Head of caudate nucleus (tissue), 42 donors: ENCODE data around the gene ELF4.
A peak's percentile ranks its signal among the peaks of the same experiment; 100 is the strongest.

Experiments
- DNase-seq, 42 donors: peaks; one replicate each; pipeline versions ENCODE4 v3.0.0 to v3.0.0-alpha.2; 2020 to 2021; ENCODE audit warnings: mixed read lengths in 7 of 42
- intact Hi-C: fragments of 100-400 bp; cut with DNase I; formaldehyde crosslinking; loops from one replicate; pipeline ENCODE4 v1.15.0; 2022

Gene ELF4

DNA sequence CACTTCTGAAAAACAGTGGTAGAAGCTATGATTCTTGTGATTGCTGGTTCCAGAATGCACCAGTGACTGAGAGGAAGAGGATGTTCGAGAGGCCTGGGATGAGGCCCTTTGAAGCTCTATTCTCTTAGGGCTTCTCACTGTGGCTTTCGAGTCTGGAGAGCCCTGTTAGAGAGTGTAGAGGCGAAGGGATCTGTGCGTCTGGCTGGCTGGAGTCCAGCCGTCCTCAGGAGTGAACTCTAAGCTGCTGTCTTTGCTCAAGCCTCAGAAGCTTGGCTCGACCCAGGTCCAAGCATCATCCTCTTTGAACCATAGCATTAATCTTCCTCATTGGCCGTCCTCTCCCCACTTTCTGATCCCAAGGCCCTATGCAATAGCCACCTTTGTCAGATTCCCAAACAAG is 51.6 kb downstream of the ELF4 start:
- DNase-seq = no peak
- intact Hi-C loops = loop anchor here (2.0 to 5.0 kb wide), 2 partner anchors 132 to 451 kb away; no protein-coding TSS in a partner anchor

DNA sequence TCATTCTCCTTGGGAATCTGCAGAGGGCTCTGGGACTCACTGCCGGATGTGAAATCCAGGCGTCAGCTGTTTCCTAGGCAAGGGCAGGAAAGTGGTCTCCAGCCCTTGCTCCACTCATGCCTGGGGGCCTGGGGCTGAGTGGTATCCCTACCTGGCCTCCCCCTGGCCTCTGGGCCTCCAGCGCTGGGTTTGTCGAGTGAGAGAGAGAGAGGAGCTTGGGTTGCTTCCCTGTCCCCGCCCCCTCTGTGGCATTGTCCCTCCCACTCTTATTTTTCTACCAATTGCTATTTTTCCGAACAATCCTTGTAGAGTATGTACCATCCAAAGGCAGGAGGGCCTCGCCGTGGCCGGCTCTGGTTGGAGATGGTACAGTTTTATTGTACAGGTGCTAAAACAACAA is 53.1 kb downstream of the ELF4 start:
- DNase-seq = peak in 12 of 42 donors; percentile 3 to 48 (median 16)
- intact Hi-C loops = loop anchor here (5.0 kb wide), 1 partner anchor 450 kb away; no protein-coding TSS in a partner anchor

- no peak for DNase-seq
- intact Hi-C loops = loop anchor here (5.0 kb wide), 1 partner anchor 449 kb away; no protein-coding TSS in a partner anchor
Observed at GRCh38 chrX:130055899-130056298, 54.4 kb downstream of the ELF4 start.

GRCh38 chrX:130055103-130055502 is 55.2 kb downstream of the ELF4 start:
- intact Hi-C loops = loop anchor here (5.0 kb wide), 1 partner anchor 448 kb away; no protein-coding TSS in a partner anchor
- no peak for DNase-seq

DNA sequence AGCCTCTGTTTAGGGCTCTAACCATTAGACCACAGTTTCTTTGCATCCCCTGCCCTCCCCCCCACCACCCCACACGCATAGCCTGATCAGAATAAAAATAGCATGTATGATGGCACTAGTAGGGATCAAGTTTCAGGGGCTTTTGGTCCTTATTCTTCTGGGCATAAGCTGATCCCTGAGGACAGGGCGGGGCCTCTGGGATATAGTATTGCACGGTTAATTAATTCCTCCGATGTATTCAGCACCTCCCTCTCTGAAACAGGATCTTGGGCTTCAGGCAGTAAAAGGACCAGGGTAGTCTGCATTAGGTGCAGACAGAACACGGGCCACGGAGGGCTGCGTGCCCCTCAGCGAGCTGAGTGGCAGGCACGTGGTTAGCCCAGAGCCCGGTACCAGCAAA is 57.1 kb downstream of the ELF4 start:
- DNase-seq = no peak
- intact Hi-C loops = no loop called here

DNA sequence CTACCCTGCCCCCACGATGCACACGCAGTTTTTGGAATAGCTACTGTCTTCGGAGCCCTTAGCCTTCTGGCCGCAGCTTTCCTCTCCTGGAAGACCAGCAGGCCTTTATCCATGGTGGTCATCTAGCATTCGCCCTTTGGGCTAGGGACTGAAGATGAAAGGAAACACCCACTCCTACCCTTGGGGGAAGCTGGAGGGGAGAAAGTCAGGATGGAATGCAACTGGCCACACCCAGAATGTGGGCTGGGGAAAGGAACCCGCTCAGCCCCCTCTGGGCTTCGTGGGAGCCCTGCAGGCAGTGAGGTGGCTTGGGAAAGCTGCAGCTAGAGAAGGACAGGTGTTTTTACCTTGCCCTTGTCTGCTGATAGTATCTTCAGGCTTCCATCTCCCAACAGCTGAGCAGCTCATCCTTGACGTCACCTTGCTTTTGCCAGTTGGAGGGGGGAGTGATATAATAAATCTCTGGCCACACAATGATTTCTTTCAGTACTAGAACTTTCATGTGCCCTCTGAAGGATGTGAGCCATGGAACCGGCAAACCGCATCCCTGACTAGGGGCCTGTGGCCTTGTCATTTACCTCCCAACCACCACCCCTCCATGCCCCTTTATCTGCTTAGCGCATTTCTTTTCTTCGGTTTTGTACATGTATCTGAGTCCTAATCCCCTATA is 59.0 kb downstream of the ELF4 start:
- intact Hi-C loops = no loop called here
- DNase-seq = no peak

GRCh38 chrX:130049821-130050220 is 60.5 kb downstream of the ELF4 start:
- intact Hi-C loops = no loop called here

GRCh38 chrX:130048686-130049222 is 61.5 kb downstream of the ELF4 start:
- intact Hi-C loops = no loop called here
- no peak for DNase-seq

More at GRCh38 chrX:130049821-130050220, 60.5 kb downstream of the ELF4 start:
- no peak for DNase-seq

- intact Hi-C loops = no loop called here
- DNase-seq = no peak
Observed at GRCh38 chrX:130047416-130047815, 62.9 kb downstream of the ELF4 start.

- DNase-seq = no peak
- intact Hi-C loops = no loop called here
Observed at GRCh38 chrX:130039847-130040246, 70.5 kb downstream of the ELF4 start.

DNA sequence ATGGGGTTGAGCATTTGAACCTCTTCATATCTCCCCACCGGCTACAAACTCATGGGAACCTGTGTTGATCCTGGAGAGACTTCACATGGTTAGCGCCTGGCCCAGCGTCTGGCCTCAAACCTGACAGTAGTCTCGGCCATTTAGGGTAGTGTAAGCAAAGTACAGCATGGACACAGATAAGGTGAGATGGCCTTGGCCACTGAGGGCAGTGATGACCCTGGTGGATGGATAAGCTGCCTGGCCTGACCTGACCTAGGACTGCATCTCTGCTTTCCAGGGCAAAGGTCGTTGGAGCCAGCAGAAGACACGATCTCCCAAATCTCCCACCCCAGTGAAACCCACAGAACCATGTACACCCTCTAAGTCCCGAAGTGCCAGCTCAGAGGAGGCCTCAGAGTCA is 76.1 kb downstream of the ELF4 start:
- intact Hi-C loops = no loop called here
- DNase-seq = no peak

DNA sequence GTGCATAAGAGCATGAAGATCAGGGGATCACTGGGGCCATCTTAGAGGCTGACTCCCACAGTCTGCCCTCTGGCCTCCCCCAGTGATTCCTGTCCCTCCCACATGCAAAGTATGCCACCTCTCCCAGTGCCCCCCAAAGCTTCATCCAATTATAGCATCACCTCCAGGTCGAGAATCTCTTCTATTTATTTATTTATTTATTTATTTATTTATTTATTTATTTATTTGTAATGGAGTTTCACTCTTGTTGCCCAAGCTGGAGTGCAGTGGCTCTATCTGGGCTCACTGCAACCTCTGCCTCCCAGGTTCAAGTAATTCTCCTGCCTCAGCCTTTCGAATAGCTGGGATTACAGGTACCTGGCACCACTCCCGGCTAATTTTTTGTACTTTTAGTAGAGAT is 77.7 kb downstream of the ELF4 start:
- intact Hi-C loops = no loop called here
- no peak for DNase-seq

DNA sequence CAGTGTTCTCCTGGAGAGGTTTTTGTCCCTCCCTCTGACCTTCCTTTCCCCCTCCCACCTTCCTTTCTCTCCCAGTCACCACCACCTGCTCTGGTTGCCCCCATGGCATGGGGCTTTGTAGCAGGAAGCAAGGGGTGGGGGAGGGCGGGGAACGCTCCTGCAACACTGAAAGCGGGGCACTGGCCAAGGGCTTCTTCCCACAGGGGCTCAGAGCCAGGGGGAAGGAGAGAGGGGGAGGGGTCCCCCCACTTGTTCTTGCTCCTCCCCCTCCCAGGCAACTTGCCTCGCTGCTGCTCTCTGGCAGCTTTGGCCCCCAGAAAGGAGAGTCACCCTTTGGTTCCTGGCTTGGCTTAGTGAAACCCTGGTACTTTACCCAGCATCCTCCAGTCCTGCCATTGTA is 79.5 kb downstream of the ELF4 start:
- intact Hi-C loops = no loop called here
- peak in 19 of 42 donors; percentile 2 to 47 (median 23) for DNase-seq

DNA sequence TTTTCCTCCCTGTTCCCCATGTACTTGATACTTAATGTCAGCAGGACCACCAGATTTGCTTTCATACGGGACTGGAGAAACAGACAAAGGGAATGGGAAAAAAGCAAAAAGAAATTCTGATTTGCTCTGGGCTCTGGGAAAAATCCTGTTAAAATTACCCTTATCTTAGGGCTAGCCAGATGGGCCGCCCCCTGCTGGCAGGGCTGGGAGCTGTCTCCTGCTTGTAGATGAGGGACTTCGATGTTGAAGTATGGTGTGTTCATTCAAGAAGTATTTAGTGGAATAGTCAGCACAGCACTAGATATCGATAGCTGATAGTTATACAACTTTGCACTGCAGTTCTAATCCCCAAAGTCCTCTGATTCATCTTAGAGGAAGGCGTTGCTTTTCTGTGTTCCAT is 82.1 kb downstream of the ELF4 start:
- peak in 35 of 42 donors; percentile 10 to 76 (median 41) for DNase-seq
- intact Hi-C loops = no loop called here

GRCh38 chrX:130027569-130027968 is 82.7 kb downstream of the ELF4 start:
- intact Hi-C loops = no loop called here
- DNase-seq = no peak

GRCh38 chrX:130025256-130025655 is 85.0 kb downstream of the ELF4 start:
- DNase-seq = no peak
- intact Hi-C loops = no loop called here

GRCh38 chrX:130024127-130024526 is 86.2 kb downstream of the ELF4 start:
- DNase-seq = peak in 33 of 42 donors; percentile 6 to 62 (median 28)

DNA sequence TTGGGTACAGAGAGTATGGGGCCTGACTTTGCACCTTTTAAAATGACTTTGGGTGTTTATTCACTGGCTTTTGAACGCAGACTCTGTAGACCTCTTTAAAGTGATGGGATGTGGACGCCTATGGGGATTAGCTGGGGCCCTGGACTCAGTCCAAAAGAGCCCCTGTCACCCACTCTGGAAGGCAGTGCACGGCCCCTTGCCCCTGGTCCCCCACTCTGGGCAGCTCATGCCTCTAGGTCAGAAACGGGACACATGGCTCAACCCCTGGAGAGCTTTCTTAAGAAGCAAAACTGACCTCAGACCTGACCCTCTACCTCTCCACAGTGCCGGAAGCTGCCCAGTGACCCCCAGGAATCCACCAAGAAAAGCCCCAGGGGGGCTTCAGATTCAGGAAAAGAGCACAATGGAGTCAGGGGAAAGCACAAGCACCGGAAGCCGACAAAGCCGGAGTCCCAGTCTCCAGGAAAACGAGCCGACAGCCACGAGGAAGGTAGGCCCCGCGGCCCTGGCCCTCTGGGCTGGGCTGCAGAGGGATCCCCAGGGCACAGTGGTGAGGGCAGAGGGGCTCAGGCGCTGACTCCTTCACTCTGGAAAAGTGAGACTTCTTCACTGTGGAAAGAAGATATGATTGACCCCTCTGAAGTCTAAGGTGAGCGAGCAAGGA is 89.5 kb downstream of the ELF4 start:
- no peak for DNase-seq
- intact Hi-C loops = no loop called here

More at GRCh38 chrX:130024127-130024526, 86.2 kb downstream of the ELF4 start:
- intact Hi-C loops = no loop called here

DNA sequence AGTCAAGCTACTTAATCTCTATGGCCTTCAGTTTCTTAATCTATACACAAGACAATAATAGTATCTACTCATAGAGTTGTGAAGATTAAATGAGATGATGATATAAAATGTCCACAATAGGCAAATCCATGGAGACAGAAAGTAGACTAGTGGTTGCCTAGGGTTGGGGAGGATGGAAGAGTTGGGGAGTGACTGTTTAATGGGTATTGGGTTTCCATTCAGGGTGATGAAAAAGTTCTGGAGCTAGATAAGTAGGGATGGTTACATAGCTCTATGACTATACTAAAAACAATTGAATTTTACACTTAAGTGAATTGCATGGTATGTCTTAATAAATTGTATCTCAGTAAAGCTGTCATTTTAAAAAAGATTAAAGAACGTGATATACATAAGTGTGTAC is 92.2 kb downstream of the ELF4 start:
- no peak for DNase-seq
- intact Hi-C loops = no loop called here

GRCh38 chrX:130015181-130015580 is 95.1 kb downstream of the ELF4 start:
- intact Hi-C loops = no loop called here
- DNase-seq = no peak
